Naive thymus-derived CD8-positive, alpha-beta T cell (primary cell): ENCODE data around the gene CTSZ. TPM values are rescaled to one million over a fixed set of nuclear protein-coding genes. Genes with fewer than 3 reads are reported as not detected.
"Not testable (repeated sequence)": the region's sequence is repeated elsewhere in the genome, so short reads cannot be mapped to it uniquely, and the experiment has no call there.

ENCODE experiments used
- ATAC-seq, 2 donors: fragments of 150-1000 bp; cut with Tn5 transposase in 1 of 2; sonication (Bioruptor Pico), chemical (Tn5 transposase) in 1 of 2; 1 replicate in 1 of 2; 2 replicates in 1 of 2; pipeline ENCODE4 v1.10.0; 2021; ENCODE audit warnings: mild to moderate bottlenecking in 2 of 2, moderate library complexity in 2 of 2
- POLR2A ChIA-PET: fragments of 350-600 bp; sonication (Branson Sonifier 250); formaldehyde crosslinking; loops from one replicate; lab custom pipeline; 2021; ENCODE audit warnings: antibody characterized with exemption; lab: Charles Lee
- DNase-seq, 10 donors: peaks; one replicate each; pipeline versions ENCODE4 v3.0.0 to v3.0.0-alpha.2; 2020 to 2022
- H3K27ac Mint-ChIP-seq, 10 donors: one replicate each; pipeline ENCODE4 v1.8.0; 2020 to 2022; ENCODE audit warnings: mild to moderate bottlenecking in 10 of 10, mixed read lengths in 10 of 10, moderate library complexity in 4 of 10, inconsistent platforms in 1 of 10
- H3K27me3 Mint-ChIP-seq, 5 donors: one replicate each; pipeline ENCODE4 v1.8.0; 2021 to 2022; ENCODE audit warnings: mixed read lengths in 5 of 5
- H3K36me3 Mint-ChIP-seq, 3 donors: one replicate each; pipeline ENCODE4 v1.8.0; 2020 to 2022; ENCODE audit warnings: mixed read lengths in 3 of 3, mild to moderate bottlenecking in 2 of 3, inconsistent platforms in 1 of 3
- H3K4me1 Mint-ChIP-seq, 4 donors: one replicate each; pipeline ENCODE4 v1.8.0; 2021 to 2022; ENCODE audit warnings: mixed read lengths in 4 of 4
- H3K4me3 Mint-ChIP-seq, 10 donors: one replicate each; pipeline ENCODE4 v1.8.0; 2020 to 2022; ENCODE audit warnings: mild to moderate bottlenecking in 10 of 10, mixed read lengths in 10 of 10, moderate library complexity in 6 of 10, inconsistent platforms in 1 of 10
- H3K9me3 Mint-ChIP-seq, 9 donors: one replicate each; pipeline ENCODE4 v1.8.0; 2020 to 2022; ENCODE audit warnings: mixed read lengths in 9 of 9, mild to moderate bottlenecking in 3 of 9, inconsistent platforms in 1 of 9, moderate library complexity in 1 of 9
- polyA plus RNA-seq, 3 donors: library from polyadenylated mRNA; unstranded; fragments of 300-500 nt; fragmentation: Illumina TruSeq; gene quantifications; one replicate each; pipeline ENCODE4 v1.2.3, GENCODE V29; 2021
- total RNA-seq, 8 experiments: library from RNA in 2 of 8; stranded (reverse) in 2 of 8; gene quantifications; one replicate each; pipeline ENCODE4 v1.2.3 and lab custom pipeline; 2021 to 2026

The CTSZ gene
- total and polyA plus RNA-seq, 5 experiments from 2014 or later, result 0.60 to 19.1 (median 2.9) TPM

DNA sequence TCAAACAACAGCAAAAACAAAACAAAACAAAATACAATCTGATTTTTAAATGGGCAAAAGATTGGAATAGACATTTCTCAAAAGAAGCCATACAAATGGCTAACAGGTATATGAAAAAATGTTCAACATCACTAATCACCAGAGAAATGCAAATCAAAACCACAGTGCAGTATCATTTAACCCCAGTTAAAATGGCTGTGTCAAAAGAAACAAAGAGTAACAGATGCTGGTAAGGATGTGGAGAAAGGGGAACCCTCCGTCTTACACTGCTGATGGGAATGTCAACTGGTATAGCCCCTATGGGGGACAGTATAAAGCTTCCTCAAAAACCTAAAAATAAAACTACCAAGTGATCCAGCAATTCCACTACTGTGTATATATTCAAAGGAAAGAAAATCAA, 36.9 kb downstream of the CTSZ start:
- peaks cover 0 to 16% (median 0%) of the 10 kb centered on the region in 4 donors for H3K4me1 Mint-ChIP-seq
- H3K27me3 Mint-ChIP-seq, result peaks cover 0 to 1% (median 0%) of the 10 kb centered on the region in 5 donors
- no peak overlapping the region for H3K4me3 Mint-ChIP-seq
- H3K27ac Mint-ChIP-seq, result no peak overlapping the region
- peaks cover 0 to 13% (median 1%) of the 10 kb centered on the region in 9 donors for H3K9me3 Mint-ChIP-seq
- POLR2A ChIA-PET, result no interaction called here
- H3K36me3 Mint-ChIP-seq, result peaks cover 0 to 6% (median 2%) of the 10 kb centered on the region in 3 donors
- ATAC-seq, result no peak
- no peak for DNase-seq

DNA sequence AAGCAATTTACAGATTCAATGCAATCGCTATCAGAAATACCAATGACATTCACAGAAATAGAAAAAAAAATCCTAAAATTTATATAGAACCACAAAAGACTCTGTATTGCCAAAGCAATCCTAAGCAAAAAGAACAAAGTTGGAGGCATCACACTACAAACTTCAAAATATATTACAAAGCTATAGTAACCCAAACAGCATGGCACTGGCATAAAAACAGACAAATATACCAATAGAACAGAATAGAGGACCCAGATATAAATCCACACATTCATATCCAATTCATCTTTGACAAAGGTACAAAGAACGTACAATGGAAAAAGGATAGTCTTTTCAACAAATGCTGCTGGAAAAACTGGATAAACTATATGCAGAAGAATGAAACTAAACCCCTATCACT, 37.6 kb downstream of the CTSZ start:
- Mint-ChIP-seq H3K9me3 (peaks cover 0 to 8% (median 0%) of the 10 kb centered on the region in 9 donors), H3K4me3 (no peak overlapping the region), H3K36me3 (peaks cover 0 to 5% (median 0%) of the 10 kb centered on the region in 3 donors), H3K27me3 (peaks cover 0 to 1% (median 0%) of the 10 kb centered on the region in 5 donors), H3K27ac (no peak overlapping the region), H3K4me1 (peaks cover 0 to 16% (median under 1%) of the 10 kb centered on the region in 4 donors)
- no peak for DNase-seq
- POLR2A ChIA-PET, result no interaction called here
- ATAC-seq, result no peak

DNA sequence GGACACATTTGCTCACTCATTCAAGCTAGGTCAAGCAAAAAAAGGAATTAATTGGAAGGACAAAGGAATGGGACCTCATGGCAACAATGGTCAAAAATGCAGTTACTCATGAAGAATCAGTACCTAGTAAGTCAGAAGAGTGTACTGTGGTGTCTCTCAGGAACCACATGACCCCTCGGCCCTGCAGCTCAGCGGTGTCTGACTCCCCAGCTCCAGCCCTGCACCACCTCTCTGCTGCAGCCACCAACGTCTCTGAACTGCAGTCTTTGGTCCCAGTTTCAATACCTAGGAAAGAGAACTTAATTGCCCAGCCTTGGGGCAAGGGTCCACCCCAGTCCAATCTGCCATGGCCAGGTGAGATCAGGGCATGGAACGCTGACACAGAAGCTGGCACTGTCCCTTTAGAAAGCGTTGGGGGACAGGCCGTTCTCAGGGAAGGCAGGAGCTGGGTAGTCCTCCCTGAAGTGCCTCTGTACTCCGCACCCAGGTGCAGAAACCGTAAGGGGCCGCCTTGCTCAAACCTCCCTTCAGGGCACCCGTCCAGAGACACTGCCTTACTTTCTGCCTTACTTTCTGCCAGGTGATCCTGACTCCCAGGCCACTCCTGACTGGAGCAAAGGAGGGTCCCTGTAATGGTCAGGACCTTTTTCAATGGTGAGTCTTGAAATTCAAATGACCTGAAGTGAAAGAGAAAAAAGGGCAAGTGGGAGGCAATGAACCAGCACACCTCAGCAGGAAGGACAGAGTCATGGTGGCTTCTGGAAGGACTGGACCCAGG, 39.2 kb downstream of the CTSZ start:
- Mint-ChIP-seq H3K36me3 (no peaks in the 10 kb centered on the region), H3K27ac (no peak overlapping the region), H3K27me3 (peaks cover 0 to 1% (median 0%) of the 10 kb centered on the region in 5 donors), H3K9me3 (peaks cover 0 to 6% (median 0%) of the 10 kb centered on the region in 9 donors), H3K4me3 (no peak overlapping the region), H3K4me1 (peaks cover 0 to 9% (median under 1%) of the 10 kb centered on the region in 4 donors)
- ATAC-seq, result no peak
- POLR2A ChIA-PET, result interaction anchor here (0.7 kb wide), 1 partner anchor 79 kb away, joined by 4 read pairs; no protein-coding TSS in a partner anchor
- no peak for DNase-seq

GRCh38 chr20:58965270-58966064, 41.6 kb downstream of the CTSZ start:
- H3K4me3 Mint-ChIP-seq, result no peak overlapping the region
- H3K36me3 Mint-ChIP-seq, result no peaks in the 10 kb centered on the region
- H3K9me3 Mint-ChIP-seq, result peaks cover 0 to 6% (median 0%) of the 10 kb centered on the region in 9 donors
- H3K27me3 Mint-ChIP-seq, result peaks cover 0 to 3% (median 0%) of the 10 kb centered on the region in 5 donors
- H3K27ac Mint-ChIP-seq, result no peak overlapping the region
- peaks cover 0 to 8% (median under 1%) of the 10 kb centered on the region in 4 donors for H3K4me1 Mint-ChIP-seq
- no peak for ATAC-seq
- no peak for DNase-seq
- POLR2A ChIA-PET, result no interaction called here

DNA sequence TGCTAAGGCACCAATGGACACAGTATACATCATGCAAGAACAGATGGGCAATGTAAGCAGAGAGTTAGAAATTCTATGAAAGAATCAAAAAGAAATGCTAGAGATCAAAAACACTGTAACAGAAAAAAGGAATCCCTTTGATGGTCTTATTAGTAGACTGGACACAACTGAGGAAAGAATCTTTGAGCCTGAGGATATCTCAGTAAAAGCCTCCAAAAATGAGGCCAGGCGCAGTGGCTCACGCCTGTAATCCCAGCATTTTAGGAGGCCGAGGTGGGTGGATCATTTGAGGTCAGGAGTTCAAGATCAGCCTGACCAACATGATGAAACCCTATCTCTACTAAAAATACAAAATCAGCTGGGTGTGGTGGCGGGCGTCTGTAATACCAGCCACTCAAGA, 43.1 kb downstream of the CTSZ start:
- DNase-seq, H3K4me3 Mint-ChIP-seq, H3K36me3 Mint-ChIP-seq, H3K27me3 Mint-ChIP-seq, ATAC-seq, POLR2A ChIA-PET, H3K4me1 Mint-ChIP-seq, H3K27ac Mint-ChIP-seq, H3K9me3 Mint-ChIP-seq: not testable (repeated sequence)

DNA sequence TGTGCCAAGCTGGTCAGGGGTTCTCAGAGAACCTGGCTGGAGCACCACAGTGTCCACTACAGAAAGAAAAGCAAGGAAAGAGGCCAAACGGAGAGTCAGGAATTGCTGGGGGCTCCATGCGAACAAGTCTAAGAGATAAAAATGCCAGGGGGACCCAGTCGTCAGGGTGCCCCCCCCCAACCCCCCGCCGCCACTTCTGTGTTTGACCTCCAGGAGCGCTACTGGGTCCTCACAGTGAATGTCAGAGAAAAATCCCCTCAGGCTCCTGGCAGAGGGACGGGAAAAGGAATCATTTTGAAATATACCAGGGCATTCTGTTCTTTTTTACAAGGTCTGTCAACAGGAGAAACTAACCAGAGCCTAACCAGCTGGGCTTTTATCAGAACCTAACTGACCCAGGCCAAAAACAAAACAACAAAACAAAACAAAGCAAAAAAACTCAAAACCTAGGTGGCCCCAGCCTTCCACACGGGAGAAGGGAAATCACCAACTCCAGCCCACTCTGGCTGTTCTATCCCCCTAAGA, 43.9 kb downstream of the CTSZ start:
- Mint-ChIP-seq H3K27me3 (peaks cover 0 to 5% (median 3%) of the 10 kb centered on the region in 5 donors), H3K4me1 (peaks cover 0 to 2% (median 0%) of the 10 kb centered on the region in 4 donors), H3K4me3 (no peak overlapping the region), H3K27ac (no peak overlapping the region), H3K9me3 (peaks cover 0 to 6% (median 0%) of the 10 kb centered on the region in 9 donors), H3K36me3 (no peaks in the 10 kb centered on the region)
- ATAC-seq (no peak), DNase-seq (no peak)
- POLR2A ChIA-PET, result interaction anchor here (0.7 kb wide), 1 partner anchor 180 kb away, joined by 3 read pairs; no protein-coding TSS in a partner anchor

GRCh38 chr20:58959652-58960051, 47.4 kb downstream of the CTSZ start:
- POLR2A ChIA-PET, result no interaction called here
- Mint-ChIP-seq H3K9me3 (peaks cover 0 to 6% (median 0%) of the 10 kb centered on the region in 9 donors), H3K36me3 (no peaks in the 10 kb centered on the region), H3K27ac (peak overlapping the region in 1 of 10 donors; percentile 6), H3K4me1 (peaks cover 0 to 2% (median 0%) of the 10 kb centered on the region in 4 donors), H3K27me3 (peaks cover 0 to 5% (median 2%) of the 10 kb centered on the region in 5 donors), H3K4me3 (no peak overlapping the region)
- no peak for ATAC-seq
- no peak for DNase-seq

DNA sequence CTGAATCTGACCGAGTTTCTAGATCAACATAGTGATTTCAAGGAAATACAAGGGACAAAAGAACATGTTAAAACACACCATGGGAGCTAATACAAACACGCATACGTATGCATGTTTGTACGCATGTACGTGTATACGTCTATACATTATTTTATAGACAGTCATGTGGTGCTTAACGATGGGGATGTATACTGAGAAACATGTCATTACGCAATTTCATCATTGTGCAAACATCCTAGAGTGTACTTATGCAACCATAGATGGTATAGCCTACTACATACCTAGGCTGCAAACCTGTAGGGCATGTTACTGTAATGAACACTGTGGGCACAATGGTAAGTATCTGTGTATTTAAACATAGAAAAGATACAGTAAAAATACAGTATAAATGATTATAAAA, 51.0 kb downstream of the CTSZ start:
- DNase-seq (no peak), ATAC-seq (no peak)
- Mint-ChIP-seq H3K27me3 (peaks cover 0 to 5% (median 0%) of the 10 kb centered on the region in 5 donors), H3K9me3 (no peaks in the 10 kb centered on the region), H3K27ac (no peak overlapping the region), H3K36me3 (no peaks in the 10 kb centered on the region), H3K4me1 (no peaks in the 10 kb centered on the region), H3K4me3 (no peak overlapping the region)
- POLR2A ChIA-PET, result no interaction called here

DNA sequence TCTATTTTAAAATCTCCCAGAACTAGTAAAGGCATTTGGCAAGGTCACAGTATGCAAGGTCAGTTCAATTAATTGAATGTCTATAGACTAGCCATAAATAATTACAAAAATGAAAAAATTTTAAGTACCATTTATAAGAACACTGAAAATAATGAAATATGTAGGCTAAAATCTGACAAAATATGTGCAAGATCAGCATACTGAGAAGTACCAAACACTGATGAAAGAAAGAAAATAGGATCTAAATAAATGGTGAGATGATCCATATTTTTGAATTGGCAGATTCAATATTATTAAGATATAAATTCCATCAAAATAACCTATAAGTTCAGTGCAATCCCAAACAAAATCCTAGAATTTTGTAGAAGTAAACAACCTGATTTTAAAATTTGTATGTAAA, 54.0 kb downstream of the CTSZ start:
- Mint-ChIP-seq H3K4me3 (no peak overlapping the region), H3K27me3 (peaks cover 0 to 8% (median 3%) of the 10 kb centered on the region in 5 donors), H3K4me1 (no peaks in the 10 kb centered on the region), H3K27ac (no peak overlapping the region), H3K9me3 (no peaks in the 10 kb centered on the region), H3K36me3 (no peaks in the 10 kb centered on the region)
- ATAC-seq (no peak), DNase-seq (no peak)
- POLR2A ChIA-PET, result no interaction called here

DNA sequence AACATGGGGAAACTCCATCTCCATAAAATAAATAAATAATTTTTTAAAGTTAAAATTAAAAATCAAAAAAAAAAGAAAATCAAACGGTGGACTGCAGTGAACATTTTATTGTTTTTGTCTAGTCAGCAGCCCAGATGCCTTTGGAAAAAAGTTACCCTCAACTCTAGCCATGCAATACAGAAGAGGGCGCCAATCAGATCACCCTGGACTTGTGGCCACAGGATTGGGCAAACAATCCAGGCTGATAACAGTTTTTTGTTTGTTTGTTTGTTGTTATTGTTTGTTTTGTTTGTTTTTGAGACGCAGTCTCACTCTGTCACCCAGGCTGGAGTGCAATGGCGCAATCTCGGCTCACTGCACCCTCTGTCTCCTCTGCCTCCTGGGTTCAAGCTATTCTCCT, 56.5 kb downstream of the CTSZ start:
- H3K4me3 Mint-ChIP-seq, result no peak overlapping the region
- no peak for ATAC-seq
- H3K36me3 Mint-ChIP-seq, result no peaks in the 10 kb centered on the region
- no peak overlapping the region for H3K27ac Mint-ChIP-seq
- H3K27me3 Mint-ChIP-seq, result peaks cover 0 to 9% (median 3%) of the 10 kb centered on the region in 5 donors
- DNase-seq, result no peak
- POLR2A ChIA-PET, result no interaction called here
- H3K9me3 Mint-ChIP-seq, result no peaks in the 10 kb centered on the region
- no peaks in the 10 kb centered on the region for H3K4me1 Mint-ChIP-seq

DNA sequence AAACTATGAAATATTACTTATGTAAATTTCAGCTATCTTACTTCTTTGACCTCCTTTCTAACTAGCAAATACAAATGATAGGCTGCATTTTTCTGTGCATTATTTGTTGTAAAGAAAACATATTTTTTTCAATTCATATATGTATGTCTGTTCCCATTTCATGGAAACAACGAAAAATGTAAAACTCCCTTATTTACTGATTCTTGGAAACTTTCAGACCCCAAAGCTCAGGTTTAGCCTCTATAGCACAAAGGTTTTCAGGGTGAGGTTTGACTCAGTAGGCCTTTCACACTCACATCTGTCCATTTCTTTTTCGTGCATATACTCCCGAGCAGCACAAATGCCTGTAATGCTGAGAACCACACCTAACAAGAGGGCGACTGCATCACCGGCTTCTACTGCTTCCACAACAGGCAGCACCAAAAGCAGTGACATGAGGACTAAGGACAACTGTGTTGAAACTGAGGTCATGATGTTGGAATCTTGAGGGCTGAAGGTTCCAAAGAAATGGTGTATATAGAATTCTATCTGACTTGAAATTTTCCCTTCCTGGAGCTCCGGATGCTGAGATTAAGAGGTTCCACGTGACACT, 59.2 kb downstream of the CTSZ start:
- DNase-seq, H3K4me3 Mint-ChIP-seq, H3K27me3 Mint-ChIP-seq, H3K4me1 Mint-ChIP-seq, H3K36me3 Mint-ChIP-seq, H3K27ac Mint-ChIP-seq, POLR2A ChIA-PET, H3K9me3 Mint-ChIP-seq, ATAC-seq: not testable (repeated sequence)

- ATAC-seq, result no peak
- POLR2A ChIA-PET, result interaction anchor here (1.1 kb wide), 1 partner anchor 22 kb away, joined by 3 read pairs; no protein-coding TSS in a partner anchor
- Mint-ChIP-seq H3K27me3 (peaks cover 0 to 9% (median 2%) of the 10 kb centered on the region in 5 donors), H3K36me3 (no peaks in the 10 kb centered on the region), H3K4me3 (no peak overlapping the region), H3K9me3 (no peaks in the 10 kb centered on the region), H3K27ac (no peak overlapping the region), H3K4me1 (no peaks in the 10 kb centered on the region)
- DNase-seq, result no peak
These were observed 61.0 kb downstream of the CTSZ start for GRCh38 chr20:58945965-58946631.
